AG10803 (cell line): Measurements from ENCODE around the gene PTPRG.

Source experiments
- DNase-seq: peaks from one replicate; pipeline ENCODE4 v3.0.0; 2010; ENCODE audit warnings: low read depth
- H3K4me3 ChIP-seq: 2 replicates; pipeline ENCODE4 v1.5.1; 2011; ENCODE audit warnings: mild to moderate bottlenecking, low read length, control low read depth
- TF ChIP-seq, protein P1 (sequence below): conservative IDR thresholded peaks from 2 replicates; pipeline ENCODE4 v1.5.1; 2011; ENCODE audit warnings: mild to moderate bottlenecking, low read length, control low read depth, inconsistent platforms

The PTPRG gene

DNA sequence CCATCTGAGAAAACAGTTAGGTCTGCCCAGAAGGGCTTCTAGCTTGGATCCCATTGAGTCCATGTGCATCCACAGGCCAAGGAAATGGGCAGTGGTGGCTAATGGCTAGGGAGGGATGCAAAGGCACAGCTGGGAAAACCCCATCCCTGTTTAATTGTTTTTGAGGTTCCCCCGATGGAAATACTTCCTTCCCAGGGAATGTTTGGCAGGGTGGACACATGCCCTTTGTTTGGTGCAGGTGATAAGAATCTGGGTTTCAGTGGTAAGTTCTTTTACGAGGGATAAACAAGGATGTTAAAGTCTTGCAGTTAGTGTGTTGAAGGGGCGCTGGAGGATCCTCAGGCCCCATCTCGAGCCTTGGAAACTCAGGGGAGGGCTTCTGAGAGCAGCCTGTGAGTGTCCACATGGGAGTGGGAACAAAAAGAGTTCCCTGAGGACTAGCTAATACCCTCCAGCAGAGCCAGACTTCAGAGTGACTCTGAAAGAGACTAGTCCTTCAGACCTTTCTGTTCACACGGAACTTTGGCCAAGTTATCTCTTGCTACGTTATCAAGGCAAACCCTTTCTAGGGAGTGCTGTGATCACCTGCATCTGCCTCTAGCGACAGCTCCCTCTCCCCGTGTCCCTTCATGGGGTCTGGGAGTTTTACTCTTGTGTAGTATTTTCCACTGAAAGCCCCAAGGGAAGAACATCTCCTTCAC is 17.4 kb downstream of the PTPRG start:
- no peak for DNase-seq
- no peak overlapping the region for H3K4me3 ChIP-seq
- TF ChIP-seq, protein P1, sequence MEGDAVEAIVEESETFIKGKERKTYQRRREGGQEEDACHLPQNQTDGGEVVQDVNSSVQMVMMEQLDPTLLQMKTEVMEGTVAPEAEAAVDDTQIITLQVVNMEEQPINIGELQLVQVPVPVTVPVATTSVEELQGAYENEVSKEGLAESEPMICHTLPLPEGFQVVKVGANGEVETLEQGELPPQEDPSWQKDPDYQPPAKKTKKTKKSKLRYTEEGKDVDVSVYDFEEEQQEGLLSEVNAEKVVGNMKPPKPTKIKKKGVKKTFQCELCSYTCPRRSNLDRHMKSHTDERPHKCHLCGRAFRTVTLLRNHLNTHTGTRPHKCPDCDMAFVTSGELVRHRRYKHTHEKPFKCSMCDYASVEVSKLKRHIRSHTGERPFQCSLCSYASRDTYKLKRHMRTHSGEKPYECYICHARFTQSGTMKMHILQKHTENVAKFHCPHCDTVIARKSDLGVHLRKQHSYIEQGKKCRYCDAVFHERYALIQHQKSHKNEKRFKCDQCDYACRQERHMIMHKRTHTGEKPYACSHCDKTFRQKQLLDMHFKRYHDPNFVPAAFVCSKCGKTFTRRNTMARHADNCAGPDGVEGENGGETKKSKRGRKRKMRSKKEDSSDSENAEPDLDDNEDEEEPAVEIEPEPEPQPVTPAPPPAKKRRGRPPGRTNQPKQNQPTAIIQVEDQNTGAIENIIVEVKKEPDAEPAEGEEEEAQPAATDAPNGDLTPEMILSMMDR: no peak

DNA sequence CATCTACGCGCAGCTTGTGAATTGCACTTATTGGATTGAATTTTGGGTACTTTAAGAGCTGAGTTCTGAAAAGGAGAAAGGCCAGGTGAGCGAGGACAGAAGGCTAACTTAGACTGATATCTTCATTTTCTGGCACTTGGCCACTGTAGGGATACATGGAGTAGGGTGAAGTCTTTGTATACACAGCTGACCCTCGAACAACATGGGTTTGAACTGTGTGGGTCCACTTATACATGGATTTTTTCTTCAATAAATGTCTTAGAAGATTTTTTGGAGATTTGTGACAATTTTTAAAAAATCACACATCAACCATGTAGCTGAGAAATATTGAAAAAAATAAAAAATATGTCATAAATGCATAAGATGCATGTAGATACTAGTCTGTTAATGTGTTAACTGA is 18.3 kb downstream of the PTPRG start:
- no peak overlapping the region for H3K4me3 ChIP-seq
- TF ChIP-seq, protein P1: no peak
- no peak for DNase-seq

GRCh38 chr3:61580982-61581643 is 19.7 kb downstream of the PTPRG start:
- no peak overlapping the region for H3K4me3 ChIP-seq
- no peak for DNase-seq
- TF ChIP-seq, protein P1: no peak

- TF ChIP-seq, protein P1: no peak
- DNase-seq: no peak
- H3K4me3 ChIP-seq: no peak overlapping the region
Measured at GRCh38 chr3:61582287-61582686, 20.9 kb downstream of the PTPRG start.

DNA sequence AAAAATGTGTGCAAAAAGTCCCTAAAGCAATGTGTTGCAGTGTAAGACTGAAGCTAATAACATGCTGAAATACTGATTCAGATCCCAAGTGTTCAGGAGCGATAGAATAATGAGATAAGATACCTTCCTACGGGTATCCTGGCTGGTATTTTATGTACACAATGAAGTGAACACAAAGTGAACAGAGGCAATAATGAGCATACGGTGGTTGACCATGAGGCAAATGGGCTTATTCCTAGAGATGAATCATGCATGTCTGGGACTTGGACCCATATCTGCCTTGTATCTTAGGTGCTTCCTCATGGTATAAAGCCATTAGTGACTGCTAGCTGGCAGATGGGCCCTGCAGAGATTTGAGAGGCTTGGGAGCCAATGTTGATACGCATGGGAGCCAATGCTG is 21.5 kb downstream of the PTPRG start:
- no peak for DNase-seq
- TF ChIP-seq, protein P1: no peak
- no peak overlapping the region for H3K4me3 ChIP-seq

- TF ChIP-seq, protein P1: no peak
Measured at GRCh38 chr3:61583890-61584875, 22.8 kb downstream of the PTPRG start.

More at GRCh38 chr3:61583890-61584875, 22.8 kb downstream of the PTPRG start:
- no peak for DNase-seq
- H3K4me3 ChIP-seq: no peak overlapping the region
